Smooth muscle cell (in vitro differentiated cells): ENCODE results near the gene SMTN. TPM values are rescaled to one million over a fixed set of nuclear protein-coding genes. Genes with fewer than 3 reads are reported as not detected.

Experiments used
- DNase-seq: peaks from one replicate; lab custom pipeline; 2025; ENCODE audit not compliant: unreplicated experiment; lab: John Stamatoyannopoulos, UW
- H2AFZ ChIP-seq: fragments of 200-600 bp; sonication (generic); 2 replicates; pipeline ENCODE4 v1.6.0; 2016; ENCODE audit warnings: antibody characterized with exemption, low read depth, mild to moderate bottlenecking
- H3F3A ChIP-seq: fragments of 200-600 bp; sonication (generic); 2 replicates; pipeline ENCODE4 v1.6.0; 2017; ENCODE audit warnings: antibody characterized with exemption, low read depth
- H3K27ac ChIP-seq: fragments of 200-600 bp; sonication (generic); 2 replicates; pipeline ENCODE4 v1.5.1; 2016; ENCODE audit warnings: low read depth, mild to moderate bottlenecking
- H3K27me3 ChIP-seq: fragments of 200-600 bp; sonication (generic); 2 replicates; pipeline ENCODE4 v1.6.1; 2016; ENCODE audit warnings: low read depth, mild to moderate bottlenecking
- H3K36me3 ChIP-seq: fragments of 200-600 bp; sonication (generic); 2 replicates; pipeline ENCODE4 v1.5.1; 2016; ENCODE audit warnings: low read depth
- H3K4me1 ChIP-seq: fragments of 200-600 bp; sonication (generic); 2 replicates; pipeline ENCODE4 v1.5.1; 2016; ENCODE audit warnings: low read depth
- H3K4me2 ChIP-seq: fragments of 200-600 bp; sonication (generic); 2 replicates; pipeline ENCODE4 v1.6.0; 2016; ENCODE audit warnings: mild to moderate bottlenecking
- H3K4me3 ChIP-seq: fragments of 200-600 bp; sonication (generic); 2 replicates; pipeline ENCODE4 v1.5.1; 2016; ENCODE audit warnings: mild to moderate bottlenecking
- H3K79me2 ChIP-seq: fragments of 200-600 bp; sonication (generic); 2 replicates; pipeline ENCODE4 v1.6.0; 2016; ENCODE audit warnings: low read depth, mild to moderate bottlenecking
- H3K9ac ChIP-seq: fragments of 200-600 bp; sonication (generic); 2 replicates; pipeline ENCODE4 v1.6.0; 2016; ENCODE audit warnings: low read depth
- H3K9me3 ChIP-seq: fragments of 200-600 bp; sonication (generic); replicated peaks from 2 replicates; pipeline ENCODE4 v1.5.1; 2016; ENCODE audit warnings: low read depth
- H4K20me1 ChIP-seq: fragments of 200-600 bp; sonication (generic); 2 replicates; pipeline ENCODE4 v1.6.0; 2016; ENCODE audit warnings: low read depth
- CTCF ChIP-seq: fragments of 200-600 bp; sonication (generic); IDR thresholded peaks from 2 replicates; pipeline ENCODE4 v1.5.1; 2017; ENCODE audit warnings: borderline replicate concordance, mild to moderate bottlenecking, antibody characterized with exemption; ENCODE audit not compliant: insufficient read depth, poor library complexity, severe bottlenecking
- WGBS: methylation state at CpG from one replicate; pipeline ENCODE4 v1.1.7; 2016; ENCODE audit warnings: low lambda C conversion rate; 5-methylcytosine and 5-hydroxymethylcytosine counted together
- polyA plus RNA-seq: library from polyadenylated mRNA; unstranded; fragments of >200 nt; fragmentation: Nextera tagmentation; extraction: Ambion mirVana; gene quantifications from 2 replicates; pipeline ENCODE4 v1.2.1, GENCODE V29; 2016
- total RNA-seq: library from RNA; depleted of rRNA; stranded (reverse); fragments of >200 nt; gene quantifications from 2 replicates; pipeline ENCODE4 v1.2.3, GENCODE V29; 2014

Gene SMTN
- total and polyA plus RNA-seq, 2 experiments from 2014 or later = 58.6 to 108 TPM

DNA sequence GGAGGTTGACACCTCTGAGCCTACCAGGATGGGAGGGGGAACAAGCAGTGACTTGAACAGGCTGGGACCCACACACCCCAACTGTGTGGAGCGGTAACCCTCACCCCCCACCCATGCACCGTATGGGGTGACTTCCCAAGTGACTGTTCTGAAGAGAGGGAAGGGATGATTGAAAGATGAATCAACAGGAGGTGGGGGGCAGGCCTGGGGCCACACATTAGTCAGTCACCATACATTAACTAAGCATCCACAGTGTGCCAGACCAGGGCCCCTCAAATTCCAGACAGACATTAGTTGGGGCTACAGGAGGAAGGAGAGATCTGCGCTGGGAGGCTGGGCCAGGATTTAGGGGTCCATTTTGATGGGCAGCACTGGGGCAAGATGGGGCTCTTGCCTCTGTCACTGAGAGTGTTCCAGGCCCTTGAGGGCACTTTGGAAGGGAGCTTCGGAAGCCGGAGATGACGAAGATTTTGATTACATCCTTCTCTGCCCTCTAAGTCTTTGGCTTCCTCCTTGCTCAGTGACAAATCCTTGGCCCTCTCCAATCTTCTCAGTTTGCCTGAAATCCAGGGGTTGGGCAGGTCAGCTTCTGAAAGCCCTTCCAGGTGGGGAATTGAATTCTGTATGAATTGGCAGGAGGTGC, 966 bp downstream of the SMTN start:
- H3K79me2 ChIP-seq = peaks cover 37% of the 10 kb centered on the region
- H3F3A ChIP-seq = peaks cover 17% of the 10 kb centered on the region
- H3K9ac ChIP-seq = peak overlapping the region; percentile 95
- H3K4me2 ChIP-seq = peak overlapping the region; percentile 91
- TF ChIP-seq CTCF = no peak
- WGBS = 44% methylated on average over 6 of the region's 6 CpGs
- peak overlapping the region; percentile 73 for H3K4me3 ChIP-seq
- H3K9me3 ChIP-seq = no peaks in the 10 kb centered on the region
- peaks cover 36% of the 10 kb centered on the region for H4K20me1 ChIP-seq
- H3K4me1 ChIP-seq = peaks cover 28% of the 10 kb centered on the region
- no peaks in the 10 kb centered on the region for H3K36me3 ChIP-seq
- H3K27ac ChIP-seq = peak overlapping the region; percentile 90
- H2AFZ ChIP-seq = no peak overlapping the region
- H3K27me3 ChIP-seq = no peaks in the 10 kb centered on the region
- DNase-seq = no peak

DNA sequence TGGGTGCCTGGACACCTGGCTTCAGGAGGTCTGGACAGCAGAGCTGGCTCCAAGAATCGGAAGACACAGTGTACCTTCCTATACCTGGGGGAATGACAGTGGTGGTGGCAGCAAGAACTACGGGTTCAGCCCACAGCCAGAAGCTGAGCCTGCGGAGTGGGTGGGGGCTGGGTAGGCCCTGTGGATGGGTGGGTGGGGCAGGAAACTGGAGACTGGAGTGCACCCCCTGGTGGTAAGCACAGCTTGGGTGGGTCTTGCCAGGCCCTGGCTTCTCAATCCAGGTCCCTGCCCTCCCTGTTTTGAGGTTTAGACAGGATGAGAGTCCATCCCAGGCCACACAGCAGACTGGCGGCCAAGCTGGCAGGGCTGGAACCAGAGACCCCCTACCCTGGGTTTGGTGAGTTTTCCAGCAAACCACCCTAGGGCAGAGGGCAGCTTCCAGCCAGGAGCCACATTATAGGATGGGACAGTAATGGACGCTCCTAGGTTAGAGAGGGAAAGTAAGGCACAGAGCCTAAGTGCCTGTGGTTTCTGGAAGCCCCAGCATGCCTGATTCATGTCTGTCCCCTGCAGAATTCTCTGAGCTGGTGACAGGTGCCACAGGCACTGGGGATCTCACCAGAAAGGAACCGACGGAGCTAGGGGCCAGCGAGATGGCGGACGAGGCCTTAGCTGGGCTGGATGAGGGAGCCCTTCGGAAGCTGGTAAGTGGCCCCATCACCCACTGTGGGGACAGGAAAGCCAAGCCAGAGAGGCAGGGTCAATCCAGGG, 1.7 kb downstream of the SMTN start:
- Histone ChIP-seq H3K36me3 (no peaks in the 10 kb centered on the region), H3K27me3 (no peaks in the 10 kb centered on the region), H3K4me1 (peaks cover 28% of the 10 kb centered on the region), H3K9me3 (no peaks in the 10 kb centered on the region), H3F3A (peaks cover 17% of the 10 kb centered on the region), H3K9ac (peak overlapping the region; percentile 95), H3K4me2 (peak overlapping the region; percentile 91), H3K79me2 (peaks cover 37% of the 10 kb centered on the region), H4K20me1 (peaks cover 44% of the 10 kb centered on the region), H3K4me3 (peak overlapping the region; percentile 73), H2AFZ (no peak overlapping the region), H3K27ac (peak overlapping the region; percentile 90)
- WGBS = 80% methylated on average over 11 of the region's 11 CpGs
- TF ChIP-seq CTCF = peak; percentile 62
- no peak for DNase-seq

GRCh38 chr22:31083377-31083768, 2.3 kb downstream of the SMTN start:
- H3K4me1 ChIP-seq = peaks cover 28% of the 10 kb centered on the region
- H3K4me3 ChIP-seq = peak overlapping the region; percentile 73
- H3K27ac ChIP-seq = peak overlapping the region; percentile 62
- peak overlapping the region; percentile 91 for H3K4me2 ChIP-seq
- H3K9ac ChIP-seq = no peak overlapping the region
- 93% methylated on average over 3 of the region's 3 CpGs for WGBS
- no peak for TF ChIP-seq CTCF
- no peaks in the 10 kb centered on the region for H3K27me3 ChIP-seq
- H3K79me2 ChIP-seq = peaks cover 37% of the 10 kb centered on the region
- H3K36me3 ChIP-seq = no peaks in the 10 kb centered on the region
- DNase-seq = no peak
- H3F3A ChIP-seq = peaks cover 17% of the 10 kb centered on the region
- no peaks in the 10 kb centered on the region for H3K9me3 ChIP-seq
- H4K20me1 ChIP-seq = peaks cover 48% of the 10 kb centered on the region
- H2AFZ ChIP-seq = no peak overlapping the region
